Measurements from ENCODE around the gene COPS7A.

The COPS7A gene

GRCh38 chr12:6769666-6770065 lies 45.8 kb downstream of the COPS7A start:
- TF ChIP-seq FOXP2 (optimal IDR thresholded peaks at IDR 0.05; ENCODE audit: borderline replicate concordance, extremely low read depth, extremely low read length, insufficient read depth) (no peak), REST (IDR thresholded peaks at IDR 0.05; ENCODE audit: insufficient read depth in 1 of 2, low read depth in 2 of 2, low read length in 2 of 2) (no peak), POLR2AphosphoS5 (IDR thresholded peaks at IDR 0.05; ENCODE audit: low read depth, low read length) (no peak), TAF1 (IDR thresholded peaks at IDR 0.05; ENCODE audit: borderline replicate concordance, insufficient read depth, low read length) (no peak), SIN3A (IDR thresholded peaks at IDR 0.05; ENCODE audit: borderline replicate concordance, insufficient read depth, low read length) (no peak)

- TF ChIP-seq FOXP2 (optimal IDR thresholded peaks at IDR 0.05; ENCODE audit: borderline replicate concordance, extremely low read depth, extremely low read length, insufficient read depth): no peak
- no peak for TF ChIP-seq POLR2AphosphoS5 (IDR thresholded peaks at IDR 0.05; ENCODE audit: low read depth, low read length)
- TF ChIP-seq REST (IDR thresholded peaks at IDR 0.05; ENCODE audit: insufficient read depth in 1 of 2, low read depth in 2 of 2, low read length in 2 of 2): no peak
- no peak for TF ChIP-seq SIN3A (IDR thresholded peaks at IDR 0.05; ENCODE audit: borderline replicate concordance, insufficient read depth, low read length)
- no peak for TF ChIP-seq TAF1 (IDR thresholded peaks at IDR 0.05; ENCODE audit: borderline replicate concordance, insufficient read depth, low read length)
Measured at GRCh38 chr12:6770094-6770493, 46.2 kb downstream of the COPS7A start.

DNA sequence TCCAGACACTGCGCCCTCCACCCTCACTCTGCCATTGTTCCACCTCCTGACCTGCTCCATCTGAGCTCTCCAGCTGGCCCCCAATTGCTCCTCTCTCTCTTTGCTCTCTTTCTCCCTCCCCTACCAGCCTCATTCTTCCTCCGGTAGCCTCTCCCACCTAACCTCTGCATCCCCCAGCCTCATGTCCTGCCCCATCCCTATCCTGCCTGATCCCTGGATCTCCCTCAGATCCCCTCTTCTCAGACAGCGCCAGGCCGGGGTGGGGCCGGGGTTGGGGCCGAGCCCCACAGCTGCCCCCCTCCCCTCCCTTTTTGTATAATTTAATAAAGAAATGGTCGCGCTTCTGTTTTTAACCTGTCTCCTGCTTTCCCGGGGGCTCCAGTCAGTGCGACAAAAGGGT lies 46.8 kb downstream of the COPS7A start:
- TF ChIP-seq SIN3A (IDR thresholded peaks at IDR 0.05; ENCODE audit: borderline replicate concordance, insufficient read depth, low read length) (no peak), REST (IDR thresholded peaks at IDR 0.05; ENCODE audit: insufficient read depth in 1 of 2, low read depth in 2 of 2, low read length in 2 of 2) (no peak), FOXP2 (optimal IDR thresholded peaks at IDR 0.05; ENCODE audit: borderline replicate concordance, extremely low read depth, extremely low read length, insufficient read depth) (no peak), POLR2AphosphoS5 (IDR thresholded peaks at IDR 0.05; ENCODE audit: low read depth, low read length) (no peak), TAF1 (IDR thresholded peaks at IDR 0.05; ENCODE audit: borderline replicate concordance, insufficient read depth, low read length) (no peak)

- TF ChIP-seq FOXP2 (optimal IDR thresholded peaks at IDR 0.05; ENCODE audit: borderline replicate concordance, extremely low read depth, extremely low read length, insufficient read depth): no peak
- TF ChIP-seq SIN3A (IDR thresholded peaks at IDR 0.05; ENCODE audit: borderline replicate concordance, insufficient read depth, low read length): no peak
- TF ChIP-seq POLR2AphosphoS5 (IDR thresholded peaks at IDR 0.05; ENCODE audit: low read depth, low read length): no peak; the same call in 1 of the 2 replicates
- no peak for TF ChIP-seq REST (IDR thresholded peaks at IDR 0.05; ENCODE audit: insufficient read depth in 1 of 2, low read depth in 2 of 2, low read length in 2 of 2)
- no peak for TF ChIP-seq TAF1 (IDR thresholded peaks at IDR 0.05; ENCODE audit: borderline replicate concordance, insufficient read depth, low read length)
Measured at GRCh38 chr12:6771091-6771495, 47.2 kb downstream of the COPS7A start.

Data from PFSK-1 (cell line).